Stimulated activated CD4-positive, alpha-beta T cell treated with anti-CD3 and anti-CD28 coated beads, Interleukin-12 subunit alpha, Interleukin-12 subunit beta, amount 100 ng/mL, for 4 hours (primary cell): ENCODE data around the gene TRMU.
"Not testable (repeated sequence)": the region's sequence is repeated elsewhere in the genome, so short reads cannot be mapped to it uniquely, and the experiment has no call there.

Experiments used
- DNase-seq: peaks from one replicate; pipeline ENCODE4 v3.0.0-alpha.2; 2020

TRMU gene

DNA sequence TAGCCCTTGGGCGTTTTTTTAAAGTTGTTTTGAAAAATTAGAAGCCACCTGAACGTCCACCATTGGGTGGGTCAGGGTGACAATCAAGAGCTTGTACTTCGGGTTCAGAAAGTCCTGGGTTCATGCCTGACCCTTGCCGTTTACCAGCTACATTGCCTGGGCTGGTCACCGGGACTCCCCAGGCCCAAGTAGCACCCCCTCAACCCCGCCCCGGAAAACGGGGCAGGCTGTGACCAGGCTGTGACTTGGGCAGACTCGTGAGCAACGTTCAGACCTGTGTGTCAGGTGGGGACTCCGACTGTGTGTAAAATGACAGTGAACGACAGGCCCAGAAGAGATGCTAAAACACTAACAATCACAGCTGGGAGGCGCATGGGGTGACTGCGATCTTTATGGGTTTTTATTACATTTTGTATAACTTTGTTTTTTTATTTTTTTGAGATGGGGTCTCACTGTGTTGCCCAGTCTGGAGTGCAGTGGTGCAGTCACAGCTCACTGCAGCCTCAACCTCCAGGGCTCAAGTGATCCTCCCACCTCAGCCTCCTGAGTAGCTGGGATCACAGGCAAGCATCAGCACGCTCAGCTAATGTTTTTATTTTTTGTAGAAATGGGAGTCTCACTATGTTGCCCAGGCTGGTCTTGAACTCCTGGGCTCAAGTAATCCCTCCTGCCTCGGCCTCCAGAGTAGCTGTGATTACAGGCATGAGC, 56.8 kb downstream of the TRMU start:
- no peak for DNase-seq

- DNase-seq: no peak
Observed at GRCh38 chr22:46393873-46394272, 58.4 kb downstream of the TRMU start.

DNA sequence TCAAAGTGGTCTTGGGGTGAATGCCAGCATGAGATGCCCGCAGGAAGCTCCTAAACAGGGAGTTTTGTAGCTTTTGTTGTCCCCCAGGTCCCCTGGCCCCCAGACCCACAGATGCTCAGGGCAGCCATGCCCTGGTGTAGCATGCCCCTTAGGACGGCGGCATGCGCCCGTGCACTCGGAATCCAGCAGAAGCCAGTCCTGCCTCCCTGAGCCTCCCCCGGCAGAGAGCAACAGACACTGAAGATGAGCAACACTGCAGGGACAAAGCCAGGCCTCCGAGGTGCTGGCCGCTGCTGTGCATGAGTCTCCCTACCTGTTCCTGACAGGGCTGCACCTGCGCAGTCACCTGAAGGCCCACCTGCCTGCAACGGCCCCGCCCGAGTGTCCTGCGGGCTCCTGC, 59.1 kb downstream of the TRMU start:
- no peak for DNase-seq

- DNase-seq: no peak
Observed at GRCh38 chr22:46395145-46395544, 59.6 kb downstream of the TRMU start.

GRCh38 chr22:46397049-46397448, 61.5 kb downstream of the TRMU start:
- not testable (repeated sequence) for DNase-seq

- DNase-seq: no peak
Observed at GRCh38 chr22:46397514-46397913, 62.0 kb downstream of the TRMU start.

GRCh38 chr22:46397951-46398350, 62.4 kb downstream of the TRMU start:
- DNase-seq: no peak

GRCh38 chr22:46399251-46400024, 63.9 kb downstream of the TRMU start:
- no peak for DNase-seq

GRCh38 chr22:46401370-46401769, 65.9 kb downstream of the TRMU start:
- DNase-seq: no peak

DNA sequence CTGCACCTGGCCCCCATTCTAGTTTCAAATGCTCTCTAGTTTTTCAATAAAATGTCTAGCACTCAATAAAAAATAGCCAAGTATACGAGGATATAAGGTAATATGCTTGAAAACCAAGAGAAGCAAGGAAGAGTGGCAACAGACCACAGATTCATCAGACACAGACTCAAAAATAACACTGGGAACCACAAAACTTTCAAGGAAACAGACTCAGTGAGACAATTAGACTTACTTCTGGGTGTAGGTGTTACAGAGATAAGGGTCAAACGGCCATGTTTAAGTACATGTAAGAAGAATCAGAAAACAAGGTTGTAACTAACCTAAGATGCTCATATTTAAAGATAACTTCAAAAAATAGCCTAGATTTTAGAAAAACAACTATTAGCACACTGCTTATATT, 67.0 kb downstream of the TRMU start:
- DNase-seq: no peak

GRCh38 chr22:46403880-46404279, 68.4 kb downstream of the TRMU start:
- not testable (repeated sequence) for DNase-seq

DNA sequence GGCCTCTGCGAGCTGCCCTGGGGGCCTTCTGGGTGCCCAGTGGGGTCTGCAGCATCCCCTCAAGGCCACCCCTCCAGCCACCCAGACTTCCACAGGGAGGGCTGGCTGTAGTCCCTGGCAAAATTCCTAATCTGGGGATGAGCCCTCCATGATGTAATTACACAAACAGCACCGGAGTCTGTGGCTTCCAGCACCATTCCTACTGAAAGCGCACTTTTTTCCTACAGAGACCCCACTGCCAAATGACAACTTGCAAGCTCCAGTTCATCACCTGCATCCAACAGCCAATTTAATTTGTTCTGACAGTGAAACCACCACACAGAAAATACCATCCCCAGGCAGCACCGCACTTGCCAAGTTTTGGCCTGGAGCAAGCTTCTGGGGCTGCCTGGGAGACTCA, 70.4 kb downstream of the TRMU start:
- no peak for DNase-seq

DNA sequence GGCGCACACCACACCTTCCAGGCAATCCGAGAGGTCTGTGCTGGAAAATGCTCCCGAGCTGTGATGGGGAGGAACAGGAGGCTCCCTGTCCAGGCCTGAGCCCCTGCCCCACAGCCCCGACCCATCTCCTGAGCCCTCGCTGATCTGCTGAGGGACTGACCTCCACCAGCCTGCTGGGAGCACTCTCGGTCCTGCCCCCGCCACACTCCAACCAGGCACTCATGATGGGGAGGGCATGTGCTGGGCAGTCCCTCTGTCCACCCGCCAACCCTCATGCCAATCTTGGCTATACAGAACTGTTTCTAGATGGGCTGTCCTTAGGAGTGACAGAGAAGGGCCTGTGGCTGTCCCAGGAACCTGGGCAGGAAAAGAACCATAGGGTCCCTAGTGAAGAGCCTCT, 70.8 kb downstream of the TRMU start:
- no peak for DNase-seq

DNA sequence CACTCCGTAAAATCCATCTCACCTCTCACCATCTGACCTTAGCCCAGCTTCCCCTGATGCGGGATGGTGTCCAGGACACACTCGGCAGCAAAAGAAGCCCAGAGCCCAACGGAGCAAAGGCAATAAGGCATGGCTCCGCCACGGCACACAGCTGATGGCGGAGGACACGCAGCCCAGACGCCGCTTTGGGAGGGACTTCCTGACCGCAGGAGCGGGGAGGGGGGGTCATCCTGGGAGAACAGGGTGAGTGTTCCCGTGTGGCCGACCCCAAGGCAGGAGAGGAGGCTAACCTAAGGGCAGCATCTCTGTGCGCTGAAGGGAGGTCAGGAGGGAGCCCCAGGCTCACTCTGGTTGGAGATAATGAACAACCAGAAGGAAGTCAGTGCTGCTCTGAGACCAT, 71.3 kb downstream of the TRMU start:
- no peak for DNase-seq
